DND-41 (cell line): ENCODE data around the gene MAPK1.

Experiments used
- ATAC-seq: fragments of 200-7000 bp; cut with Tn5 transposase; 3 replicates; pipeline ENCODE4 v1.9.1; 2021; ENCODE audit warnings: low read depth; ENCODE audit not compliant: insufficient read depth
- DNase-seq: peaks from one replicate; pipeline ENCODE4 v3.0.0-alpha.2; 2020
- H2AFZ ChIP-seq: 2 replicates; pipeline ENCODE4 v1.6.0; 2012; ENCODE audit warnings: low read depth, low read length
- H3K27ac ChIP-seq: 2 replicates; pipeline ENCODE4 v1.5.1; 2012; ENCODE audit warnings: low read length, inconsistent platforms
- H3K27me3 ChIP-seq: fragments of 200-600 bp; sonication (generic); 2 replicates; pipeline ENCODE4 v1.6.0; 2012; ENCODE audit warnings: low read length, mild to moderate bottlenecking, inconsistent platforms; ENCODE audit not compliant: insufficient read depth, poor library complexity
- H3K36me3 ChIP-seq: 2 replicates; pipeline ENCODE4 v1.5.1; 2012; ENCODE audit warnings: low read length, inconsistent platforms; ENCODE audit not compliant: insufficient read depth
- H3K4me1 ChIP-seq: 2 replicates; pipeline ENCODE4 v1.5.1; 2012; ENCODE audit warnings: mild to moderate bottlenecking, low read length; ENCODE audit not compliant: insufficient read depth
- H3K4me2 ChIP-seq: 2 replicates; pipeline ENCODE4 v1.6.0; 2012; ENCODE audit warnings: mild to moderate bottlenecking, moderate library complexity, low read length, inconsistent platforms; ENCODE audit not compliant: insufficient read depth
- H3K4me3 ChIP-seq, 2 experiments: fragments of 200-600 bp in 1 of 2; shearing (Covaris generic) in 1 of 2; 2 replicates each; pipeline ENCODE4 v1.5.1; 2012 to 2016; ENCODE audit warnings: inconsistent platforms in 2 of 2, low read length in 2 of 2, mild to moderate bottlenecking in 2 of 2, low read depth in 1 of 2, moderate library complexity in 1 of 2
- H3K79me2 ChIP-seq: 2 replicates; pipeline ENCODE4 v1.6.0; 2012; ENCODE audit warnings: low read length, inconsistent platforms; ENCODE audit not compliant: insufficient read depth
- H3K9ac ChIP-seq: 2 replicates; pipeline ENCODE4 v1.6.0; 2012; ENCODE audit warnings: low read depth, mild to moderate bottlenecking, inconsistent platforms, low read length, moderate library complexity
- H3K9me3 ChIP-seq: 2 replicates; pipeline ENCODE4 v1.5.1; 2012; ENCODE audit warnings: low read length, moderate library complexity, mild to moderate bottlenecking, inconsistent platforms; ENCODE audit not compliant: insufficient read depth, severe bottlenecking
- H4K20me1 ChIP-seq: 2 replicates; pipeline ENCODE4 v1.6.0; 2012; ENCODE audit warnings: low read length; ENCODE audit not compliant: insufficient read depth
- CTCF ChIP-seq: IDR thresholded peaks from 2 replicates; pipeline ENCODE4 v1.5.1; 2012; ENCODE audit warnings: borderline replicate concordance, low read length, moderate library complexity, mild to moderate bottlenecking; ENCODE audit not compliant: poor library complexity, severe bottlenecking; ENCODE audit errors: extremely low read depth
- EZH2 ChIP-seq: IDR thresholded peaks from 3 replicates; pipeline ENCODE4 v1.6.1; 2012; ENCODE audit warnings: borderline replicate concordance, low read depth, mild to moderate bottlenecking, moderate library complexity, low read length, inconsistent platforms; ENCODE audit not compliant: severe bottlenecking

MAPK1 gene

DNA sequence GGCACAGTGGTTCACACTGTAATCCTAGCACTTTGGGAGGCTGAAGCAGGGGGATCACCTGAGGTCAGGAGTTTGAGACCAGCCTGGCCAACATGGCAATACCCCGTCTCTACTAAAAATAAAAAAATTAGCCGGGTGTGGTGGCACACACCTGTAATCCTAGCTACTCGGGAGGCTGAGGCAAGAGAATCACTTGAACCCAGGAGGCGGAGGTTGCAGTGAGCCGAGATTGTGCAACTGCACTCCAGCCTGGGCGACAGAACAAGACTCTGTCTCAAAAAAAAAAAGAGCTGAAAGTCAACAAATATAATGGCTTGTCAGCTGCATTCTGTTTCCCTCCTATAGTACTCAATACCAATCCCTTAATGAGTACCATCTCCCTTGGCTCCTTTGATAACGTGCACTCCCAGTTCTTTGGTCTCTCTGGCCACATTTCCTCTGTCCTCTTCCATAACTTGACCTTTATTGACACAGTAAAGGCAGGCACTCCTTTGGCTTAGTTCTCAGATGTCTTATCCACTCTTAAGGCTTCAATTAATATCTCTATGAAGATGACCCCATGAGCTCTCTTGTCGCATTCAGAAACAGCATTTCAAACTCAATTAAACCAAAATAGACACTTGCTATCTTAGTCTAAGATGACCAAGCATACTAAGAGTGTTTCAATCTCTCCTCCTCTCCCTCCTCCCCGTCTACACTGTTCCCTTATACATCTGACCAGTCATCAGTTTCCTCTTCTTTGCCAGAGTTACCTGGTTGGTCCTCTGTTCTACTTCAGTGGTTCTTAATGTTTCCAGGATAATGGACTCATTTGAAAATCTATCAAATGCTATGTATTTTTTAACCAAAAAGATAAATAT is 4.8 kb downstream of the MAPK1 start:
- Histone ChIP-seq H3K4me1 (peaks cover 77% of the 10 kb centered on the region), H3K36me3 (peaks cover 15% of the 10 kb centered on the region), H3K9ac (no peak overlapping the region), H3K4me2 (peak overlapping the region; percentile 15; the same call in 1 of the 2 replicates), H4K20me1 (peaks cover 84% of the 10 kb centered on the region), H3K27me3 (no peaks in the 10 kb centered on the region), H3K4me3 (no peak overlapping the region), H2AFZ (no peak overlapping the region), H3K79me2 (peaks cover 98% of the 10 kb centered on the region), H3K9me3 (no peaks in the 10 kb centered on the region), H3K27ac (no peak overlapping the region)
- DNase-seq (no peak), ATAC-seq (no peak)
- no peak for TF ChIP-seq CTCF

DNA sequence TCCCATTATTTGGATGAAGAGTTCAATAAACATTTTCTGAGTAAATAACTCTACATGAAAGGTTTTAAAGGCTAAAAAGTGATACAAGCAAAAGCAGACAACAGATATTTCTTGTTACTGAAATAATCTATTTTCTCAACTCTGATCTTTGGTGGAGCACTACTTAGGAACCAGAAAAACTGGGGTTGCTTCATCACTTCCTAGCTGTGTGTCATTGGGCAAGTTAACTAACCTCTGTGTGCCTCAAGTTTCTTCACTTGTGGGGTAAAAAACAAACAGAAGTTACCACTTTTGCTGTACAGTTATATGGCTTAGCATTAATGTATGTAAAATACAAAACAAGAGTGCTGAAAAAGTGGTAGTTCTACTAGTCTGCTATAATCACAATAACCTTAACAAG is 5.6 kb downstream of the MAPK1 start:
- peak overlapping the region; percentile 7; the same call in 1 of the 2 replicates for H3K27ac ChIP-seq
- H3K4me2 ChIP-seq = no peak overlapping the region
- peaks cover 15% of the 10 kb centered on the region for H3K36me3 ChIP-seq
- H3K4me3 ChIP-seq = no peak overlapping the region
- peaks cover 100% of the 10 kb centered on the region for H3K79me2 ChIP-seq
- no peak overlapping the region for H2AFZ ChIP-seq
- ATAC-seq = no peak
- peaks cover 78% of the 10 kb centered on the region for H3K4me1 ChIP-seq
- H3K9ac ChIP-seq = no peak overlapping the region
- no peak for DNase-seq
- H3K9me3 ChIP-seq = no peaks in the 10 kb centered on the region
- H3K27me3 ChIP-seq = no peaks in the 10 kb centered on the region
- peaks cover 91% of the 10 kb centered on the region for H4K20me1 ChIP-seq
- TF ChIP-seq CTCF (no peak), EZH2 (no peak)

- H3K4me2 ChIP-seq = no peak overlapping the region
- no peaks in the 10 kb centered on the region for H3K9me3 ChIP-seq
- DNase-seq = no peak
- H3K4me3 ChIP-seq = no peak overlapping the region
- H3K4me1 ChIP-seq = peaks cover 81% of the 10 kb centered on the region
- H3K27ac ChIP-seq = peak overlapping the region; percentile 7; the same call in 1 of the 2 replicates
- no peaks in the 10 kb centered on the region for H3K27me3 ChIP-seq
- peaks cover 15% of the 10 kb centered on the region for H3K36me3 ChIP-seq
- ATAC-seq = no peak
- H2AFZ ChIP-seq = no peak overlapping the region
- peaks cover 100% of the 10 kb centered on the region for H3K79me2 ChIP-seq
- no peak overlapping the region for H3K9ac ChIP-seq
- no peak for TF ChIP-seq CTCF
- peaks cover 94% of the 10 kb centered on the region for H4K20me1 ChIP-seq
These were observed 6.1 kb downstream of the MAPK1 start for GRCh38 chr22:21861264-21861848.
